HG03439 (cell line): Measurements from ENCODE around the gene ZSCAN12.
"Not testable (repeated sequence)": the region's sequence is repeated elsewhere in the genome, so short reads cannot be mapped to it uniquely, and the experiment has no call there.

ENCODE experiments used
- ATAC-seq: cut with Tn5 transposase; IDR thresholded peaks from one replicate; pipeline ENCODE4 v1.9.1; 2021; ENCODE audit warnings: mild to moderate bottlenecking, moderate library complexity; ENCODE audit not compliant: unreplicated experiment

The ZSCAN12 gene

DNA sequence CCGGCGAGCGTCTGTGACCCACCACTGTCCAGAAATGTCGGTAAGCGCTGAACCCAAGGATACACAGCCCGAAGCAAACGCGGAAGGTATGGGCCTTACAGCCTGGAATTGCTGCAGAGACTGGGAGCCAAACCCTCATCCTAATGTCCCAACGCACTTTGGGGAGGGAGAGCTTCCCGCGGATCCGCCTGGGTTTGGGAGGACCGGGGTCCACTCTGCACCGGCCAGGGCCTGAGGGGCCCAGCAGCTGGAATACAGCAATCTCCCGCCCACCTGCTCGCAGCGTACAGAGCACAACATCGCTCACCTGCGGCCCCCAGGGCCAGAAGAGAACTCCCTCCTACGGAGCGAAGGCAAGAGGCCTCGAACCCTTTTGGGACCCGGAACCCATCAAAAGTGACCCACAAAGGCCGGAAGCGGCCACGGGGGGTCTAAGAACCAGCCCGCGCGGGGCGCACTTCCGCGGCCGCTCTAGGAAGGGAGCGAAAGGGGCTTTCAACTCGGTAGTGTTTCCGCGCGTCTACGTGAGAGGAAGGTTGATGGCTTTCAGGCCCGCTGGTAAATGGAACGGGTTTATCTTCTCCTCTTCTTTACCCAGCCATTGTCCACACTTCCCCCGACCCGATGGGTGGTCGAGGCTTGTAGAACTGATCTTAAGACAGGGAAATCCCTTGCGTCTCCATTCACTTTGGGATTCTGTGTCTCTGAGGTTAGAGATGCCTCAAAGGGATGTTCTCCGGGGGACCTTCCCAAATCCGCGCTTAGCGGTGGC is at the start of gene ZSCAN12:
TSS of gene ZSCAN12 (minus strand) at position 398 of the 772 bp plus-strand sequence. CDS start 1,342 bp downstream, outside the sequence.
- peak; percentile 78 for ATAC-seq

GRCh38 chr6:28449056-28449455 is 49.5 kb upstream of the ZSCAN12 start:
- no peak for ATAC-seq

DNA sequence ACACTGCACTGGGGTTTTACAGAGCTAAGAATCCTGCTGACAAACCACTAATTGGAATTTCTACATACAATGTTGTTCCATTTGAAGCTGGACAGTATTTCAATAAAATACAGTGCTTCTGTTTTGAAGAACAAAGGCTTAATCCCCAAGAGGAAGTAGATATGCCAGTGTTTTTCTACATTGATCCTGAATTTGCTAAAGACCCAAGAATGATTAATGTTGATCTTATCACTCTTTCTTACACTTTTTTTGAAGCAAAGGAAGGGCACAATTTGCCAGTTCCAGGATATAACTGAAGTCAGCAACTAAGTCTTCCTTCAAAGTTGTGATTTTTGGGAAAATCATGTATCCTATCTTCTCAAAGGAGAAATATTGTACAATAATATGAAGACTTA is 48.0 kb upstream of the ZSCAN12 start:
- not testable (repeated sequence) for ATAC-seq

- no peak for ATAC-seq
Observed at GRCh38 chr6:28446818-28447511, 47.4 kb upstream of the ZSCAN12 start.

GRCh38 chr6:28444759-28445158 is 45.2 kb upstream of the ZSCAN12 start:
- not testable (repeated sequence) for ATAC-seq

GRCh38 chr6:28443112-28443773 is 43.7 kb upstream of the ZSCAN12 start, which contains the start of gene ZSCAN23:
Gene ZSCAN23, minus strand, starts transcription at chr6:28443491. Its CDS starts 7,225 bp downstream, at chr6:28436266.
- no peak for ATAC-seq

DNA sequence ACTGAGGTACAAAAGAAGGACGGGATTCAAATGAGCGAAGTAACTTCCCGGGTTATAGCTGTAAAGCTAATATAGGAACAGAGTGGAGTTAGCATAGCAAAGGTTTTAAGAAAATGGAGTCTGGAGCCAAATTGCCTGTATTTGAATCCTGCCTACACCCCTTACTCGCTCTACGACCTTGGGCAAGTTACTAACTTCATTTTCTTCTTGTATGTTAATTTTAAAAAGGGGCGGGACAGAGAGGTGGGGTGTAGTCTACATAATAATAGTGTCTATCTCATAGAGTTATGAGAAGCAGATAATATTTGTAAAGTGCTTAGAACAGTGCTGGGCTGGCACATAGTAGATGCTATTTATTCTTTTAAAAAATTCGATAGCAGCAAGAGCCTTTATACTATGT is 43.0 kb upstream of the ZSCAN12 start:
- no peak for ATAC-seq

- ATAC-seq: no peak
Observed at GRCh38 chr6:28436404-28436803, 36.9 kb upstream of the ZSCAN12 start.

DNA sequence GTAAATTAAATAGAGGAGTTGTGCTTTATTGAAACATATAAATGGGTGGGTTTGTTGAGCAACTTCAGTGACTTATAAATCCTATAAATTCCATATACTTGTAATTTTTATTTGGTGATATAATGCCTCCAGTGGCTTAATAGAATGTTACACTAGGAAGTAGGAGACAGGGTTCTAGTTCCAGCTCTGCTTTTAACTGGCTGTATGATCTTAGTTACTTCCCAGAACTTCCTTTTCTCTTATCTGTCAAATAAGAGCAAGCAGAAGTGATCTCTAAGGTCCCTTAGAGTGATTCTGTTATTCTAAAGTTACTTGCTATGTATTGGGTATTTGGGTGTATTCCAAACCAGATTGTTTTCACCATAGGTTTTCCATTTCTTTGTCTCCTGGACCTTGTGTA is 33.6 kb upstream of the ZSCAN12 start:
- no peak for ATAC-seq

- ATAC-seq: no peak
Observed at GRCh38 chr6:28429781-28430180, 30.2 kb upstream of the ZSCAN12 start.

DNA sequence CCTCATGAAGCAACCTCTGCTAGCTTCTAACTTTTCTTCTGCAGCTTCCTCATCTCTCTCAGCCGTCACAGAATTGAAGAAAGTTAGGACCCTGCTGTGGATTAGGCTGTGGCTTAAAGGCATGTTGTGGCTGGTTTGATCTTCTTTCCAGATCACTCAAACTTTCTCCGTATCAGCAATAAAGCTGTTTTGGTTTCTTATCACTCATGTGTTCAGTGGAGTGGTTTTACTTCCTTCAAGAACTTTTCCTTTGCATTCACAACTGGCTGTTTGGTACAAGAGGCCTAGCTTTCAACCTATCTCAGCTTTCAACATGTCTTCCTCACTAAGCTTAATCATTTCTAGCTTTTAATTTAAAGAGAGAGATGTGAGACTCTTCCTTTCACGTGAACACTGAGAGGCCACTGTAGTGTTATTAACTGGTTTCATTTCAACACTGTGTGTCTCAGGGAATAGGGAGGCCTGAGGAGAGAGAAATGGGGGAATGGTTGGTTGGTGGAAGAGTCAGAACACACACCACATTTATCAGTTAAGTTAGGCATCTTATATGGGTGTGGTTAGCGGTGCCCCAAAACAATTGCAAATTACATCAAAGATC is 26.5 kb upstream of the ZSCAN12 start:
- no peak for ATAC-seq

- no peak for ATAC-seq
Observed at GRCh38 chr6:28424163-28424562, 24.6 kb upstream of the ZSCAN12 start.

- ATAC-seq: no peak
Observed at GRCh38 chr6:28423546-28423945, 24.0 kb upstream of the ZSCAN12 start.

DNA sequence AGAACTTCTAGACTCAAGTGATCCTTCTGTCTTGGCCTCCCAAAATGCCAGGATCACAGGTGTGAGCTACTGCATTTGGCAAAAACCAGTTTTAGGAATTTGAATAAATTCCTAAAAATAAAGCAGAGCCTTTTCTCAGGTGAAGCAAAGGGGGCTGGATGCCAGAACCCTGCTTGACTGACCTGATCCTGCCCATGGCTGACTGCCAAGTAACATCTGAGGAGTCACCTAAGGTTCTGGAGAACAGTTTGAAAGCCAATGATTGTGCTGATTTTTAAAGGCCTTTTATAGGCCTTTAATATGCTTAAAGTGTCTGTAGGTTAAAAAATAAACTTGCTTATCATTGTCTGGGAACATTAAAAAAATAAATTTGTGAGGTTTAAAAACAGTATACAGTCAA is 14.1 kb upstream of the ZSCAN12 start:
- ATAC-seq: no peak

DNA sequence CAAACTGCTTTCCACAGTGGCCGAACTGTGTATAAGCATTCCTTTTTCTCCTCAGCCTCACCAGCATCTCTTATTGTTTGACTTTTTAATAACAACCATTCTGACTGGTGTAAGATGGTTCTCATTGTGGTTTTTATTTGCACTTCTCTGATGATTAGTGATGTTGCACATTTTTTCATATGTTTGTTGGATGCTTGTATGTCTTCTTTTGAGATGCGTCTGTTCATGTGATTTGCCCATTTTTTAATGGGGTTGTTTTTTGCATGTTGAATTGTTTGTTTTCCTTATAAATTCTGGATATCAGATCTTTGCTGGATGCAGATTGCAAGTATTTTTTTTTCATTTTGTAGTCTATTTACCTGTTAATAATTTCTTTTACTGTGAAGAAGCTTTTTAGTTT is 11.2 kb upstream of the ZSCAN12 start:
- ATAC-seq: no peak

DNA sequence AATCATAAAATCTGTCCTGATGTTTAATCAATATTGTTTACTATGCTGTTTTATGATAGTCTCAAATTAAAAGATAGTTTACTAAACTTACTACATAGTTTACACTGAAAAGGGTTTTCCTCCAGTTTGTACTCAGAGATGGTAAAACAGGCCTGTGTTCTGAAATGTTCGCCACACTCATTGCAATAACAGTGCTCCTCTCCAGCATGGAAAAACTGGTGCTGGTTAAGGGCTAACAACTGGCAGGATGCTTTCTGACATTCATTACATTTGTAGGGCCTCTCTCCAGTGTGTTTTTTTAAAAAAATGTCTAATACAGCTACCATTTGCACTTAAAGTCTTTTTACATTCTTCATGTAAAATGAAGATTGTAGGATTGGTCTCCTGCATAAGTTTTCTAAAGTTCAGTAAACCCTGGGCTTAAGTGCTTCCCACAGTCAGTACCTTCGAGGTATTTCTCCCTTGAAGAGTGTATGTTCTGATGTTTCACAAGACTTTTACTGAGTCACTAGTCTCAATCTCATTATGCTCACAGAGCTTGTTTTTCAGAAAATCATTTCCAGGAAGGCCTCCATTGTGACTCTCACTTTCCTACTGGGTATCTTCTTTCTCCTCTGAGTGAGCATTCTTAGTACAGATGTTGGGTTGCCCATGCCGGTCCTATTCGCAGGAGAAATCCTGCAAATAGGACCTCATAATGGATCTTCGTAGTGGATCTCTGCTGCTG is 8.7 kb upstream of the ZSCAN12 start:
- ATAC-seq: no peak

GRCh38 chr6:28407401-28407800 is 7.9 kb upstream of the ZSCAN12 start:
- no peak for ATAC-seq

DNA sequence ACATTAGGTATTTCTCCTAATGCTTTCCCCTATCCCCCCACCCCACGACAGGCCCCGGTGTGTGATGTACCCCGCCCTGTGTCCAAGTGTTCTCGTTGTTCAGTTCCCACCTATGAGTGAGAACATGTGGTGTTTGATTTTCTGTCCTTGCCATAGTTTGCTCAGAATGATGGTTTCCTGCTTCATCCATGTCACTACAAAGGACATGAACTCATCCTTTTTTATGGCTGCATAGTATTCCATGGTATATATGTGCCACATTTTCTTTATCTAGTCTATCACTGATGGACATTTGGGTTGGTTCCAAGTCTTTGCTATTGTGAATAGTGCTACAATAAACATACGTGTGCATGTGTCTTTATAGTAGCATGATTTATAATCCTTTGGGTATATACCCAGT is 4.4 kb upstream of the ZSCAN12 start:
- ATAC-seq: not testable (repeated sequence)

GRCh38 chr6:28402197-28402596 is 2.6 kb upstream of the ZSCAN12 start:
- no peak for ATAC-seq

DNA sequence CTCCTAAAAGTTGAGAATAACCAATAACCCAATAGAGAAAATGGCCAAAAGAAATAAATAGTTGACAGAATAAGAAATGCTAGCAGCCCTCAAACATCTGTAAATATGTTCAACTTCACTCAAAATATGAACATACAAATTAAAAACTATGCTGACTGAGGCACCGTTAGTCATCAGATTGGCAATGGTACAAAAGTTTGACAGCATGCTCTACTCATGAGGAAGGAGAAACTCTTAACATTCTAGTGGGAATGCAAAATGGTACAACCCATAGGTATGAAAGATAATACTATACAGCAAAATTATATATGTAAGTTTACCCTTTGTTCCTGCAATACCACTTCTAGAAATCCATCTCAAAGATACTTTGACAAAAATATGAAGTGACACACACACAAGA is 1.6 kb upstream of the ZSCAN12 start:
- ATAC-seq: no peak

- no peak for ATAC-seq
Observed at GRCh38 chr6:28400122-28400451, 540 bp upstream of the ZSCAN12 start.
